Neural cell (in vitro differentiated cells): ENCODE measurements around the gene RUNX1.

Experiments used
- EP300 ChIP-seq: fragments of 450-650 bp; conservative IDR thresholded peaks from 2 replicates; pipeline ENCODE4 v1.6.1; 2014; ENCODE audit warnings: antibody characterized with exemption, mild to moderate bottlenecking, moderate library complexity; ENCODE audit not compliant: poor library complexity, severe bottlenecking
- EZH2 ChIP-seq: fragments of 200-600, 300-800 bp; shearing (Covaris generic), sonication (generic); IDR thresholded peaks from 2 replicates; pipeline ENCODE4 v1.6.1; 2014; ENCODE audit warnings: antibody characterized with exemption, low read length, borderline replicate concordance, mild to moderate bottlenecking; ENCODE audit not compliant: insufficient read depth, poor library complexity, severe bottlenecking
- MXI1 ChIP-seq: fragments of 450-650 bp; conservative IDR thresholded peaks from 2 replicates; pipeline ENCODE4 v1.6.1; 2014; ENCODE audit warnings: antibody characterized with exemption, mild to moderate bottlenecking; ENCODE audit not compliant: poor library complexity, severe bottlenecking
- POLR2AphosphoS5 ChIP-seq: IDR thresholded peaks from 2 replicates; pipeline ENCODE4 v1.6.1; 2012
- RAD21 ChIP-seq: fragments of 450-650 bp; conservative IDR thresholded peaks from 2 replicates; pipeline ENCODE4 v1.6.1; 2014; ENCODE audit warnings: antibody characterized with exemption, mild to moderate bottlenecking, moderate library complexity
- SMC3 ChIP-seq: fragments of 450-650 bp; conservative IDR thresholded peaks from 2 replicates; pipeline ENCODE4 v1.6.1; 2014; ENCODE audit warnings: antibody characterized with exemption, mild to moderate bottlenecking, moderate library complexity; ENCODE audit not compliant: poor library complexity
- TAF1 ChIP-seq: IDR thresholded peaks from 2 replicates; pipeline ENCODE4 v1.6.1; 2012; ENCODE audit warnings: low read depth
- TF ChIP-seq, protein P1 (sequence below): fragments of 450-650 bp; IDR thresholded peaks from 2 replicates; pipeline ENCODE4 v1.5.1; 2014; ENCODE audit warnings: antibody characterized with exemption, mild to moderate bottlenecking, moderate library complexity; ENCODE audit not compliant: poor library complexity, severe bottlenecking
- TF ChIP-seq, protein P2 (sequence below): IDR thresholded peaks from 2 replicates; pipeline ENCODE4 v1.6.1; 2012; ENCODE audit warnings: borderline replicate concordance

DNA sequence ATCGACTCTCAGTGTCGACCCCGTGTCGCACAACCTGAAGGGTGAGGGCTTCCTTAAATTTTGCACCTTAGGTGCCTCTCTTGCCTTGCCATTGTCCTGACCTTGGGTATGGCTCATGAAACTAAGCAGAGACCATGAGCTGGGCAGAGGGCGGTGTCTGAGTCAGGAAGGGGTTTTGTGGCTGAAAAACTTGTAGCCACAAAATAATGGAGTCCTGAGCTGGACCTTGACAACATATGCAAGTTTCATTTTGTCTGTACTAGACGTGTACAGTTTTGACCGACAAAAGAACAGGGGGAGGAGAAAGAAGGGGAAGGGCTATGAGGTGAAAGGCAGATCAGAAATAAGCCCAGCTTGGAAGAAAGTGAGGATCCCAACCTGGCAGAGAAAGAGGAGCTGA lies 8.3 kb upstream of the RUNX1 start:
- no peak for TF ChIP-seq EP300
- TF ChIP-seq, protein P1, sequence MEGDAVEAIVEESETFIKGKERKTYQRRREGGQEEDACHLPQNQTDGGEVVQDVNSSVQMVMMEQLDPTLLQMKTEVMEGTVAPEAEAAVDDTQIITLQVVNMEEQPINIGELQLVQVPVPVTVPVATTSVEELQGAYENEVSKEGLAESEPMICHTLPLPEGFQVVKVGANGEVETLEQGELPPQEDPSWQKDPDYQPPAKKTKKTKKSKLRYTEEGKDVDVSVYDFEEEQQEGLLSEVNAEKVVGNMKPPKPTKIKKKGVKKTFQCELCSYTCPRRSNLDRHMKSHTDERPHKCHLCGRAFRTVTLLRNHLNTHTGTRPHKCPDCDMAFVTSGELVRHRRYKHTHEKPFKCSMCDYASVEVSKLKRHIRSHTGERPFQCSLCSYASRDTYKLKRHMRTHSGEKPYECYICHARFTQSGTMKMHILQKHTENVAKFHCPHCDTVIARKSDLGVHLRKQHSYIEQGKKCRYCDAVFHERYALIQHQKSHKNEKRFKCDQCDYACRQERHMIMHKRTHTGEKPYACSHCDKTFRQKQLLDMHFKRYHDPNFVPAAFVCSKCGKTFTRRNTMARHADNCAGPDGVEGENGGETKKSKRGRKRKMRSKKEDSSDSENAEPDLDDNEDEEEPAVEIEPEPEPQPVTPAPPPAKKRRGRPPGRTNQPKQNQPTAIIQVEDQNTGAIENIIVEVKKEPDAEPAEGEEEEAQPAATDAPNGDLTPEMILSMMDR, result no peak
- TF ChIP-seq POLR2AphosphoS5, result no peak
- no peak for TF ChIP-seq EZH2
- no peak for TF ChIP-seq SMC3
- TF ChIP-seq, protein P2, sequence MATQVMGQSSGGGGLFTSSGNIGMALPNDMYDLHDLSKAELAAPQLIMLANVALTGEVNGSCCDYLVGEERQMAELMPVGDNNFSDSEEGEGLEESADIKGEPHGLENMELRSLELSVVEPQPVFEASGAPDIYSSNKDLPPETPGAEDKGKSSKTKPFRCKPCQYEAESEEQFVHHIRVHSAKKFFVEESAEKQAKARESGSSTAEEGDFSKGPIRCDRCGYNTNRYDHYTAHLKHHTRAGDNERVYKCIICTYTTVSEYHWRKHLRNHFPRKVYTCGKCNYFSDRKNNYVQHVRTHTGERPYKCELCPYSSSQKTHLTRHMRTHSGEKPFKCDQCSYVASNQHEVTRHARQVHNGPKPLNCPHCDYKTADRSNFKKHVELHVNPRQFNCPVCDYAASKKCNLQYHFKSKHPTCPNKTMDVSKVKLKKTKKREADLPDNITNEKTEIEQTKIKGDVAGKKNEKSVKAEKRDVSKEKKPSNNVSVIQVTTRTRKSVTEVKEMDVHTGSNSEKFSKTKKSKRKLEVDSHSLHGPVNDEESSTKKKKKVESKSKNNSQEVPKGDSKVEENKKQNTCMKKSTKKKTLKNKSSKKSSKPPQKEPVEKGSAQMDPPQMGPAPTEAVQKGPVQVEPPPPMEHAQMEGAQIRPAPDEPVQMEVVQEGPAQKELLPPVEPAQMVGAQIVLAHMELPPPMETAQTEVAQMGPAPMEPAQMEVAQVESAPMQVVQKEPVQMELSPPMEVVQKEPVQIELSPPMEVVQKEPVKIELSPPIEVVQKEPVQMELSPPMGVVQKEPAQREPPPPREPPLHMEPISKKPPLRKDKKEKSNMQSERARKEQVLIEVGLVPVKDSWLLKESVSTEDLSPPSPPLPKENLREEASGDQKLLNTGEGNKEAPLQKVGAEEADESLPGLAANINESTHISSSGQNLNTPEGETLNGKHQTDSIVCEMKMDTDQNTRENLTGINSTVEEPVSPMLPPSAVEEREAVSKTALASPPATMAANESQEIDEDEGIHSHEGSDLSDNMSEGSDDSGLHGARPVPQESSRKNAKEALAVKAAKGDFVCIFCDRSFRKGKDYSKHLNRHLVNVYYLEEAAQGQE, result no peak
- no peak for TF ChIP-seq TAF1
- TF ChIP-seq RAD21, result no peak
- TF ChIP-seq MXI1, result no peak
